Adrenal gland (tissue), 12 donors: ENCODE results near the gene ZNF814. TPM values are rescaled to one million over a fixed set of nuclear protein-coding genes. Genes with fewer than 3 reads are reported as not detected.

Experiments used
- DNase-seq, 7 donors: peaks; one replicate each; pipeline ENCODE4 v3.0.0-alpha.2; 2019 to 2020
- H3K27ac ChIP-seq, 5 donors: fragments of 200-600 bp; sonication (generic) in 4 of 5; 1 replicate in 3 of 5; 2 replicates in 2 of 5; pipeline versions ENCODE4 v1.5.1 to v1.8.0; 2016 to 2020; ENCODE audit warnings: mild to moderate bottlenecking in 1 of 5
- H3K27me3 ChIP-seq: fragments of 200-600 bp; 2 replicates; pipeline ENCODE4 v1.8.0; 2021
- H3K36me3 ChIP-seq, 2 donors: fragments of 200-600 bp; replicated peaks in 1 of 2; 1 replicate in 1 of 2; 2 replicates in 1 of 2; pipeline versions ENCODE4 v1.5.1 to v1.8.0; 2018 to 2022
- H3K4me1 ChIP-seq, 2 donors: fragments of 200-600 bp; replicated peaks in 1 of 2; 1 replicate in 1 of 2; 2 replicates in 1 of 2; pipeline versions ENCODE4 v1.5.1 to v1.8.0; 2018 to 2021
- H3K4me3 ChIP-seq, 4 donors: fragments of 200-600 bp; sonication (generic) in 3 of 4; one replicate each; pipeline ENCODE4 v1.5.1; 2016 to 2018
- H3K9me3 ChIP-seq, 3 donors: fragments of 200-600 bp; sonication (generic) in 1 of 3; replicated peaks in 1 of 3; 1 replicate in 2 of 3; 2 replicates in 1 of 3; pipeline versions ENCODE4 v1.5.1 to v1.8.0; 2016 to 2021
- POLR2A ChIP-seq, 2 donors: fragments of 450-650 bp; IDR thresholded peaks; one replicate each; pipeline ENCODE4 v1.6.1; 2017; ENCODE audit warnings: antibody characterized with exemption in 2 of 2, mild to moderate bottlenecking in 2 of 2, moderate library complexity in 1 of 2
- WGBS, 4 donors: extraction: QIAGEN DNeasy Blood & Tissue Kit in 2 of 4; methylation state at CpG; one replicate each; pipeline versions ENCODE4 v1.1.5 to v1.1.7; 2013 to 2017; 5-methylcytosine and 5-hydroxymethylcytosine counted together
- intact Hi-C, 2 donors: fragments of 100-400 bp; cut with DNase I; formaldehyde crosslinking; loops; one replicate each; pipeline versions ENCODE4 v1.14.1 to v1.15.0; 2022 to 2023
- polyA plus RNA-seq, 3 donors: library from polyadenylated mRNA; stranded (reverse); fragments of 200-250 nt in 2 of 3; fragments of 350-450 nt in 1 of 3; fragmentation: Illumina TruSeq in 1 of 3; extraction: RNeasy Lipid Tissue Mini Kit (QIAGEN cat#74804) in 1 of 3; gene quantifications; one replicate each; pipeline ENCODE4 v1.2.3, GENCODE V29; 2013 to 2014
- total RNA-seq, 9 donors: library from RNA; depleted of rRNA in 4 of 9; stranded (reverse); fragments of >200 nt in 4 of 9; fragments of 120-200 nt in 1 of 9; fragmentation: NEBNext Ultra II Directional in 1 of 9; extraction: Animal tissue kit (Norgen Biotek cat#: 25700) in 1 of 9; gene quantifications; one replicate each; pipeline versions ENCODE4 v1.1.0 to v1.2.4, GENCODE V29; 2013 to 2023
- TF ChIP-seq, protein P1 (sequence below), 6 experiments: fragments of 450-650 bp in 4 of 6; fragments of 200-600 bp in 2 of 6; sonication (generic) in 1 of 6; IDR thresholded peaks; 1 replicate in 5 of 6; 2 replicates in 1 of 6; pipeline versions ENCODE4 v1.5.1 to v1.8.0; 2016 to 2021; ENCODE audit warnings: antibody characterized with exemption in 6 of 6, mild to moderate bottlenecking in 2 of 6, moderate library complexity in 1 of 6
- donor health status: healthy with polysubstance abuse.
- donor health status: Bipolar disorder and iron deficiency.
- donor health status: DM: yes; HTN: yes; CAD: no.
- donor health status: DM: no; HTN: no; CAD: no.
- donor health status: DM: no; HTN: no; CAD: no.
- donor health status: DM: yes; HTN: yes; CAD: no.

ZNF814 gene
- total and polyA plus RNA-seq, 12 donors: 8.1 to 37.6 (median 21.5) TPM

DNA sequence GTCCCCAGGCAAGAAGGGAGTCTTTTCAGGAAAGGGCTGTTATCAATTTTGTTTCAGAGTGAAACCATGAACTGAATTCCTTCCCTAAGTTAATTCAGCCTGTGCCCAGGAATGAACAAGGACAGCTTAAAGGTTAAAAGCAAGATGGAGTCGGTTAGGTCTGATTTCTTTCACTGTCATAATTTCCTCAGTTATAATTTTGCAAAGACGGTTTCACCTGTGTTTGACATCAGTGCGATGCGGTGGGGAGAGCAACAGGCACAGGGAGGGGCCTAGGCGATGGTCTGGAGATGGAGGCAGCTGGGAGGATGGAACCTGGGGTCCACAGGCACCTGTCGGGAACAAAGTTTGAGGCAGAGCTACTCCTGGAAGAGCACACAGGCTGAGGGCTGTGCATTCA lies 68.2 kb downstream of the ZNF814 start:
- Histone ChIP-seq H3K9me3 (no peaks in the 10 kb centered on the region), H3K27ac (peak overlapping the region in 1 of 5 donors; percentile 75), H3K36me3 (no peaks in the 10 kb centered on the region), H3K4me1 (peaks cover 0 to 12% of the 10 kb centered on the region in 2 donors), H3K4me3 (peak overlapping the region in 2 of 4 donors; percentile 68 to 85), H3K27me3 (no peaks in the 10 kb centered on the region)
- no peak for TF ChIP-seq POLR2A (IDR thresholded peaks at IDR 0.05)
- TF ChIP-seq, protein P1, sequence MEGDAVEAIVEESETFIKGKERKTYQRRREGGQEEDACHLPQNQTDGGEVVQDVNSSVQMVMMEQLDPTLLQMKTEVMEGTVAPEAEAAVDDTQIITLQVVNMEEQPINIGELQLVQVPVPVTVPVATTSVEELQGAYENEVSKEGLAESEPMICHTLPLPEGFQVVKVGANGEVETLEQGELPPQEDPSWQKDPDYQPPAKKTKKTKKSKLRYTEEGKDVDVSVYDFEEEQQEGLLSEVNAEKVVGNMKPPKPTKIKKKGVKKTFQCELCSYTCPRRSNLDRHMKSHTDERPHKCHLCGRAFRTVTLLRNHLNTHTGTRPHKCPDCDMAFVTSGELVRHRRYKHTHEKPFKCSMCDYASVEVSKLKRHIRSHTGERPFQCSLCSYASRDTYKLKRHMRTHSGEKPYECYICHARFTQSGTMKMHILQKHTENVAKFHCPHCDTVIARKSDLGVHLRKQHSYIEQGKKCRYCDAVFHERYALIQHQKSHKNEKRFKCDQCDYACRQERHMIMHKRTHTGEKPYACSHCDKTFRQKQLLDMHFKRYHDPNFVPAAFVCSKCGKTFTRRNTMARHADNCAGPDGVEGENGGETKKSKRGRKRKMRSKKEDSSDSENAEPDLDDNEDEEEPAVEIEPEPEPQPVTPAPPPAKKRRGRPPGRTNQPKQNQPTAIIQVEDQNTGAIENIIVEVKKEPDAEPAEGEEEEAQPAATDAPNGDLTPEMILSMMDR (IDR thresholded peaks at IDR 0.05): no peak
- intact Hi-C loops: no loop called here
- 66 to 76% (median 73%) methylated on average over 6 of the region's 6 CpGs for WGBS, 4 donors
- DNase-seq: no peak

DNA sequence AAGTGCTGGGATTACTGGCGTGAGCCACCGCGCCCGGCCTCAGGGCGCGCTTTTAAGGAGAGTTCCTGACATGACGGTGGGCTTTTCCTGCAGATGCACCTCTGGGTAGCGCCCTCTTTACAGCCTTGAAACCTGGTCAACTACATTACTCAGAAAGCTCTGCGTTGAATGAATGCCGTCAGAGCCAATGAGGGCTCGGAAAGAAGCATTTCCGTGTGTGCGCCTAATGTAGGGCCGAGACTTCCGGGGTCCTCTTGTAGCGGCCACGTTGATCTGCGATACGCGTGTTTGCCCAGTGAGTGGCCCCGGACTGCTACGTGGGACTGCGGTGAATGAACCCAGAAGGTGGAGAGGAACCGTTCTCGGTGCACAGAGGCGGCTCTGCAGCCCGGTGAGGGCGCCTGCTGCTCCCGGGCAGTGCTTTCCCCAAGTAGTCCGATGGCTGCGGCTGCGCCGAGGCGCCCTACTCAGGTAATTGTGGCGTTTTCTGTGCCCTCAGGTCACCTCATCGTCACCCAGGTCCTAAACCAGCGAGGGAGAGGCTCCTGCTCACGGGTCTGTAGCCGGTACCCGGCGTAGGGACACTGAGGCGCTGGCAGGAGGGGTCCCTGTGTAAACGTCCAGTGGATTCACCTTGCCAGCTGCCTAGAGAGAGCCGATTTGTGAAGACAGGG lies 69.2 kb downstream of the ZNF814 start:
- H3K9me3 ChIP-seq: no peaks in the 10 kb centered on the region
- WGBS, 4 donors: 0 to 1% (median 0%) methylated on average over 22 to 44 of the region's 44 CpGs
- peak overlapping the region; percentile 68 to 93 (median 81) for H3K4me3 ChIP-seq
- TF ChIP-seq, protein P1 (IDR thresholded peaks at IDR 0.05): no peak
- peak; percentile 27 to 63 for TF ChIP-seq POLR2A (IDR thresholded peaks at IDR 0.05)
- H3K27ac ChIP-seq: peak overlapping the region; percentile 45 to 86 (median 61)
- intact Hi-C loops: loop anchor here in 1 of 2 donors (10.0 kb wide), 1 partner anchor 75 kb away; the partner anchor contains the start of gene ZNF776
- no peaks in the 10 kb centered on the region for H3K36me3 ChIP-seq
- peak; percentile 87 to 95 (median 91) for DNase-seq
- H3K4me1 ChIP-seq: peaks cover 0 to 16% of the 10 kb centered on the region in 2 donors
- H3K27me3 ChIP-seq: no peaks in the 10 kb centered on the region

DNA sequence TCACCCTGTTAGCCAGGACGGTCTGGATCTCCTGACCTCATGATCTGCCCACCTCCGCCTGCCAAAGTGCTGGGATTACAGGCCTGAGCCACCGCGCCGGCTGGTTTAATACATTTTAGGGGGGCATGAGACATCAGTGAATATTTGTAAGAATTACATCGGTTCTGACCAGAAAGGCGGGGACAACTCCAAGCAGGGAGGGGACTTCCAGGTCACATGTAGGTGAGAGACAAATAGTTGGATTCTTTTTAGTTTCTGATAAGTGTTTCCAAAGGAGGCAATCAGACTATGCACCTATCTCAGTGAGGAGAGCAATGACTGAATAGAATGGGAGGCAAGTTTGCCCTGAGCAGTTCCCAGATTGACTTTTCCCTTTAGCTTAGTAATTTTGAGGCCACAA lies 70.5 kb downstream of the ZNF814 start:
- Histone ChIP-seq H3K9me3 (no peaks in the 10 kb centered on the region), H3K36me3 (no peaks in the 10 kb centered on the region), H3K4me3 (no peak overlapping the region), H3K27me3 (no peaks in the 10 kb centered on the region), H3K4me1 (peaks cover 10 to 22% of the 10 kb centered on the region in 2 donors), H3K27ac (no peak overlapping the region)
- 81 to 97% (median 95%) methylated on average over 4 to 7 of the region's 7 CpGs for WGBS, 4 donors
- no peak for TF ChIP-seq POLR2A (IDR thresholded peaks at IDR 0.05)
- TF ChIP-seq, protein P1 (IDR thresholded peaks at IDR 0.05): no peak
- DNase-seq: no peak
- intact Hi-C loops: loop anchor here in 1 of 2 donors (10.0 kb wide), 1 partner anchor 74 kb away; the partner anchor contains the start of gene ZNF776

DNA sequence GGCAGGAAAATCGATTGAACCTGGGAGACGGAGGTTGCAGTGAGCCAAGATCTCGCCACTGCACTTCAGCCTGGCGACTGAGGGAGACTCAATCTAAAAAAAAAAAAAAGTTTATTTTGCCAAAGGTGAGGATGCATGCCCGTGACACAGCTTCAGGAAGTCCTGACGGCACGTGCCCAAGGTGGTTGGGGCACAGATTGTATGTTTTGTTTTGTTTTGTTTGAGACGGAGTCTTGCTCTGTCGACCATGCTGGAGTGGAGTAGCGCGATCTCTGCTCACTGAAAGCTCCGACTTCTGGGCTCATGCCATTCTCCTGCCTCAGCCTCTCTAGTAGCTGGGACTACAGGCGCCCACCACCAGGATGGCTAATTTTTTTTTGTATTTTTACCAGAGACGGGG lies 70.9 kb downstream of the ZNF814 start:
- no peak for DNase-seq
- Histone ChIP-seq H3K9me3 (no peaks in the 10 kb centered on the region), H3K27me3 (no peaks in the 10 kb centered on the region), H3K4me1 (peaks cover 10 to 22% of the 10 kb centered on the region in 2 donors), H3K4me3 (no peak overlapping the region), H3K27ac (no peak overlapping the region), H3K36me3 (no peaks in the 10 kb centered on the region)
- WGBS, 4 donors: 94 to 96% (median 95%) methylated on average over 14 of the region's 14 CpGs
- intact Hi-C loops: loop anchor here in 1 of 2 donors (10.0 kb wide), 1 partner anchor 73 kb away; the partner anchor contains the start of gene ZNF776
- TF ChIP-seq, protein P1 (IDR thresholded peaks at IDR 0.05): no peak
